Progenitor cell of endocrine pancreas (in vitro differentiated cells): ENCODE results near the gene GNG5. TPM values are rescaled to one million over a fixed set of nuclear protein-coding genes. Genes with fewer than 3 reads are reported as not detected.

Source experiments
- DNase-seq: peaks from one replicate; pipeline ENCODE4 v3.0.0; 2021; ENCODE audit warnings: low spot score; ENCODE audit not compliant: unreplicated experiment
- H3K27ac Mint-ChIP-seq: 2 replicates; pipeline ENCODE4 v1.8.0; 2021; ENCODE audit warnings: mild to moderate bottlenecking, moderate library complexity, mixed read lengths
- H3K27me3 Mint-ChIP-seq: 2 replicates; pipeline ENCODE4 v1.8.0; 2021; ENCODE audit warnings: mixed read lengths
- H3K36me3 Mint-ChIP-seq: 2 replicates; pipeline ENCODE4 v1.8.0; 2022; ENCODE audit warnings: mixed read lengths; ENCODE audit not compliant: insufficient read depth
- H3K4me1 Mint-ChIP-seq: 2 replicates; pipeline ENCODE4 v1.8.0; 2021; ENCODE audit warnings: low read depth, mixed read lengths
- H3K4me3 Mint-ChIP-seq: 2 replicates; pipeline ENCODE4 v1.8.0; 2021; ENCODE audit warnings: low read depth, mild to moderate bottlenecking, moderate library complexity, mixed read lengths
- H3K9me3 Mint-ChIP-seq: 2 replicates; pipeline ENCODE4 v1.8.0; 2021; ENCODE audit warnings: low read depth, mixed read lengths
- CTCF ChIP-seq: fragments of 200-600 bp; sonication (generic); IDR thresholded peaks from one replicate; pipeline ENCODE4 v1.5.0; 2021; ENCODE audit warnings: antibody characterized with exemption, mild to moderate bottlenecking; ENCODE audit not compliant: unreplicated experiment
- long read RNA-seq: library from polyadenylated mRNA; unstranded; transcript quantifications from one replicate; pipeline ENCODE4 v2.0.0, GENCODE V29; 2020
- total RNA-seq: library from RNA; stranded (reverse); gene quantifications from 2 replicates; pipeline ENCODE4 v1.2.1, GENCODE V29; 2021

The GNG5 gene
- 189 and 210 TPM in 2 replicates for total RNA-seq
- long read RNA-seq, transcript GNG5-201 (3 exons, 920 nt), result major isoform, 71 of 72 reads
- long read RNA-seq, partial matches to known transcripts, result 0 of 72 reads
- long read RNA-seq, other reads (novel, unspliced or antisense), result 1 of 72 reads

GRCh38 chr1:84506002-84506728 is at the start of gene GNG5, which contains the start of gene SPATA1:
Gene GNG5 (minus strand): TSS chr1:84506581. CDS start chr1:84506091, 490 bp downstream.
Gene SPATA1 (plus strand): TSS chr1:84506386. CDS start chr1:84516360, 9,974 bp downstream.
- H3K36me3 Mint-ChIP-seq, result peaks cover 24% of the 10 kb centered on the region
- peak; percentile 97 for DNase-seq
- peak within 1 kb of the TSS; percentile 99 for H3K27ac Mint-ChIP-seq
- H3K4me1 Mint-ChIP-seq, result peaks cover 24% of the 10 kb centered on the region
- H3K27me3 Mint-ChIP-seq, result no peaks in the 10 kb centered on the region
- no peak for TF ChIP-seq CTCF
- peaks cover 19% of the 10 kb centered on the region for H3K9me3 Mint-ChIP-seq
- peak within 1 kb of the TSS; percentile 93 for H3K4me3 Mint-ChIP-seq

- peaks cover 2% of the 10 kb centered on the region for H3K4me1 Mint-ChIP-seq
- H3K9me3 Mint-ChIP-seq, result no peaks in the 10 kb centered on the region
- TF ChIP-seq CTCF, result no peak
- no peaks in the 10 kb centered on the region for H3K27me3 Mint-ChIP-seq
- H3K27ac Mint-ChIP-seq, result no peak overlapping the region
- peaks cover 3% of the 10 kb centered on the region for H3K36me3 Mint-ChIP-seq
- H3K4me3 Mint-ChIP-seq, result no peak overlapping the region
- no peak for DNase-seq
These were observed 44.4 kb upstream of the GNG5 start for GRCh38 chr1:84550826-84551225.

GRCh38 chr1:84541679-84542078 is 35.3 kb upstream of the GNG5 start:
- Mint-ChIP-seq H3K27me3 (no peaks in the 10 kb centered on the region), H3K9me3 (no peaks in the 10 kb centered on the region), H3K27ac (no peak overlapping the region), H3K4me3 (no peak overlapping the region), H3K36me3 (peaks cover 6% of the 10 kb centered on the region), H3K4me1 (no peaks in the 10 kb centered on the region)
- no peak for DNase-seq
- peak; percentile 37 for TF ChIP-seq CTCF

GRCh38 chr1:84540759-84541158 is 34.4 kb upstream of the GNG5 start:
- Mint-ChIP-seq H3K27ac (no peak overlapping the region), H3K9me3 (no peaks in the 10 kb centered on the region), H3K4me3 (no peak overlapping the region), H3K4me1 (no peaks in the 10 kb centered on the region), H3K36me3 (peaks cover 6% of the 10 kb centered on the region), H3K27me3 (no peaks in the 10 kb centered on the region)
- DNase-seq, result no peak
- TF ChIP-seq CTCF, result no peak

GRCh38 chr1:84539972-84540371 is 33.6 kb upstream of the GNG5 start:
- Mint-ChIP-seq H3K36me3 (peaks cover 6% of the 10 kb centered on the region), H3K27me3 (no peaks in the 10 kb centered on the region), H3K9me3 (no peaks in the 10 kb centered on the region), H3K27ac (no peak overlapping the region), H3K4me3 (no peak overlapping the region), H3K4me1 (no peaks in the 10 kb centered on the region)
- DNase-seq, result no peak
- TF ChIP-seq CTCF, result no peak
